HG02884 (cell line): ENCODE results near the gene ULBP1.
"Not testable (repeated sequence)": the region's sequence is repeated elsewhere in the genome, so short reads cannot be mapped to it uniquely, and the experiment has no call there.

Experiments
- ATAC-seq: cut with Tn5 transposase; IDR thresholded peaks from one replicate; pipeline ENCODE4 v1.9.1; 2021; ENCODE audit warnings: mild to moderate bottlenecking, moderate library complexity; ENCODE audit not compliant: unreplicated experiment

The ULBP1 gene, protein sequence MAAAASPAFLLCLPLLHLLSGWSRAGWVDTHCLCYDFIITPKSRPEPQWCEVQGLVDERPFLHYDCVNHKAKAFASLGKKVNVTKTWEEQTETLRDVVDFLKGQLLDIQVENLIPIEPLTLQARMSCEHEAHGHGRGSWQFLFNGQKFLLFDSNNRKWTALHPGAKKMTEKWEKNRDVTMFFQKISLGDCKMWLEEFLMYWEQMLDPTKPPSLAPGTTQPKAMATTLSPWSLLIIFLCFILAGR

DNA sequence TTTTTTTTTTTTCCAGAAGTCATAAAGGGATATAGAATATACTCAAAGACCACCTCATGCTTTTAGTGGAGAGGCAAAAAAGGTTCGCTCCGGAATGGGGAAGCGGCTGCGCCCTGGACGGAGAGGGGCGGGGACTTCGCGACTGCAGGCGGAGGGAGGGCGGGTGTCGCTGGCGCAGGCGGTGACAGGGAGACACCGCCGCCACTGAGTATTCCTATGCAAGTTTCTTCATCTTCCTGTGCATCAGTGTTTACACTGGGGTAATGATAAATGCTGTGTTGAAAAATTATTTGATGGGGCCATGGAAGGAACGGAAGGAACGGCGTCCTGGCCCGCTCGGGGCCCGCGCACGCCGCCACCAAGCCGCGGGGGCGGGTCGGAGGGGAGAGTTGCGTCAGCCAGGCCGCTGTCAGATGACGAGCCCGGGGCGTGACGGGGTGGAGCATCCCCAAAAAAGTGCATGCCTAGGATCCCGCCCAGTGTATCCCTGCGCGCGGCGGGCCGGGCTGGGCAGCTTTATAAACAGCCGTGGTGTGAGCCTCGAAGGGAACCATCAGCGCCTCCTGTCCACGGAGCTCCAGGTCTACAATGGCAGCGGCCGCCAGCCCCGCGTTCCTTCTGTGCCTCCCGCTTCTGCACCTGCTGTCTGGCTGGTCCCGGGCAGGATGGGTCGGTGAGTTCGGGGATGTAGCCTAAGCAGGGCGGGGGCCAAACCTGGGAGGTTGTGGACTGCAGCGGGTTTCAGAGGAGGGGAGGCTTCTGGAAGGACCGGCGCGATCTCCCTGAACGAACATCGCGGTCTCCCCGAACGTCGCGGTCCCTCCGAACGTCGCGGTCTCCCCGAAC is at the start of gene ULBP1:
ULBP1 (plus strand) TSS at position 482 of the 846 bp plus-strand sequence; CDS start at position 589, 107 bp downstream.
- peak; percentile 63 for ATAC-seq

DNA sequence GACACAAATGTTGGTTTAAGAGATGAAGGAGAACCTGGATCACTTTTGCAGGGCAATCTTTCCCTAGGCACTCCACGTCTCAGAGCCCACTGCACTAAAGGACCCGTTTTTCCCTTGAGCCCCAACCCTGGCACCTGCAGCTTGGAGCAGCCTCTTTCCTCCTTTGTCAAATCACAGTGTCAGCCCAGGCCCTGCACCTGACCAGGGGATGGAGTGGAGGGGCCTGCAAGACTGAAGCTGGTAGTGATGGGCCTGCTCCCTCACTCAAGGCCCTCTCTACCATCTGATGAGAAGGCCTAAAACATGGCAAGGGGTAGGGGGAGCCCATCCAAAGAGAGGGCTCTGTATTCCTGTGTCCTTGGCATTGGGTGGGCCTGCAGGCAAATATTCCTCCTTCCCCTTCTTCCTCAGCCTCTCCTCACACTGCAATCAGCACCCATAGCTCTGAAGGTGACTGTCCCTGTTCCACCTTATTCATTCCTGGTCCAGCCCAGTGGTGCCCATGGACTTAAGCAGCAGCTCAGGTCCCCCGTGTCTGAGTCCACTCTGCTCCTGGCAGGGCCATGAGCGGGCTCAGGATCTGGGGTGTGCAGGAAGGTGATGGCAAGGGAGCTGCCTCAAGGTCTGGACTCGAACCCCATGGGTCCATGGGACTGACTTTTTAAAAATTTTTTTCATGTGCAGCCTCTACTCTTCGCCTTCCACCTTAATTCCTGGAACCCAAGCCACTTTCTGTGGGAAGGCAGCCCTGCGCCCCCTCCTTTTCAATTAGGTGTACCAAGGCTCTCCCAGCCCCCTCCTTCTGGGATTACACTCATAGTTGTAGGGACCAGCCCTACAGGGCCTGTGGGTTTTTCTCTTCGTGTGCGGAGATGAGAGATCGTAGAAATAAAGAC is 47.5 kb upstream of the ULBP1 start:
- no peak for ATAC-seq

DNA sequence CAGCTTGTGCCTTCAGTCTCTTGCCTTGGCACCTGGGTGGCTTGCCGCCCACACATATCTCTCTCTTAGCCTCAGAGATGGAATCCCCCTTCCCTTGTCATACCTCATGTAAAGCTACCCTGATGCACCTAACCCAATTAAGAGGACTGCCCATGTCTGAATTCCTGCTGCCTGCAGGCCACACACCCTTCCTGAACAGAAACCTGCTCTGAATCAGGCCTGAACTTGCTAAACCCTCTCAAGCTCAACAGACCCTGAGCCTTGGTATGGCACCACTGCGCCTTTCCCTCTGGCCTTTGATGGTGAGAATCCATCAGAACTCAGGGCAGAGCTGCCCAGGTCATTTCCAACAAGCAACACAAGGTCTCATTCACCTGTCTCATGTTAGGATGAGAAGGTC is 46.1 kb upstream of the ULBP1 start:
- ATAC-seq = no peak

DNA sequence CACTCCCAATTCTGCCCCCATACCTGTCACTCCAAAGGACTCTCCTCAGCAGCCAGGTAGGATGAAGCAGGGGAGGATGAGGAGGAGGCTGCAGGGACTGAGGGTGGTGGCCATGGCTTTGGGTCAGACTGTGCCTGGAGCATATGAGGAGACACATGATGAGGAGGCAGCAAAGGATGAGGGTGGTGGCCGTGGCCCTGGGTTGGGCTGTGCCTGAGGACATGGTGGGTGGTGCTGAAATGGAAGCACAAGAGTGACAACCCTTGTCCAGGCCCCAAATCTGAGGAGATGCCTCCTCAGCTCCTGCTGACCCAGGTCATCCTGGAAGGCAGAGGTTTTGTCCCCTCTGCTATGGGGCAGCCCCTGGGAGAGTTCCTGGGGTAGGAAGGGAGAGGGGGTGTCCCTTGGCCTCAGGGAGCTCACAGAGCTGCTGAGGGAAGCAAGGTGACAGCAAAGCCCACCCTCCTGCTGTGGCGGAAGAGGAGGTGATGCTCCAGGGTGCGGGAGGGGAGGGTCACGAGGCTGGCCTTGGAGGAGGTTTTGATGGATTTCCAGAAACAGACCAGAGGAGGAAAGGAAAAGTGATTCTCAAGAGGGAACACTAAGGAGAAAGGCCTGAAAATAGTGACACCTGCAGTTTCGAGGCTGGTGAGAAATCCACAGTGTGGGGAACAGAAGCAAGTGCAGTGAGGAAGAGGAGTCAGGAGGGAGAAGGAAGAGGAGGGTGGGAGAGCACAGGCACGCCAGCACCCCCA is 45.4 kb upstream of the ULBP1 start:
- ATAC-seq = no peak

DNA sequence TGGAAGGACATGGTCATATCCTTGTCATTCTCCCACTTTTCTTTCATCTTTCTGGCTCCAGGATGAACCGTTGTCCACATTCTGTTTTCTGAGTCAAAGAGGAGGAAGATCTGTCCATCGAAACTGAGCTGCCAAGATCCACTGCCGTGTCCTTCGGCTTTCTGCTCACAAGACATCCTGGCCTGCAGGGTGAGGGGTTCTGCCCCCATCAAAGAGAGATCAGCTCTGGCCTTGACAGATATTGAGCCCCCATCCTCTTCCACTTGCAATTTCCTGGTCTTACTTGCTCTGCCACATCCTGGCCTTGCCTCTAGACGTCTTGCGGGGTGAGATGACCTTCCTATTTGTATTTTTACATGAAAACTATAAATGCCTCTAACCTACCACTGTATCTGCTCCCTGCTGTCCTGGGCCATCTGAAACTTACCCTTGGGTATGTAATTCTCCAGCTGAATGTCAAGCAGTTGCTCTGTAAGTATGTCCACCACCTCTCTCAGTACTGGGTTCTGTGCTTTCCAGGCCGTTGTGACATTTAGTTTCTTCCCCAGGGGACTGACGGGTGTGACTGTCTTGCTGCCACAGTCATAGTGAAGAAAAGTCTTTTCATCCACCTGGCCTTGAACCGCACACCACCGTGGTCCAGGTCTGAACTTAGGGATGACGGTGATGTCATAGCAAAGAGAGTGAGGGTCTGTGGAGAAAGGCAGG is 44.5 kb upstream of the ULBP1 start:
- ATAC-seq = not testable (repeated sequence)

DNA sequence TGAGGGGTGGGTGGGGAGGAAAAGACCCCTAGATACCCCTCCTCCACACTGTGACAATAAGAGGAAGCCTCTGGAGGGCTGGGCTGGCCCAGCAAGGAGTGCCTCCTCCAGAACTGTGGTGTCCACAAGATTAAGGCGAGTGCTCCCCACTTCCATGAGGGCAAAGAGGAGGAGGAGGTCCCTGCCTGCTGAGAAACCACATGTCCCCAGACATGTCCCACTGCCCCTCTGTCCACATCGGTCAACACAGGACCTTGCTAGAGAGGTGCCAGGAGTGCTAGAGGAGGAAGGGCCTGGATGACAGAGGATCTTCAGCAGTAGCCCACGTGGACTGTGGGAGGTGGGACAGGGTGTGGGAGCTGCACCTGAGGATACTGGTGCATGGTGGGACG is 43.9 kb upstream of the ULBP1 start:
- no peak for ATAC-seq

DNA sequence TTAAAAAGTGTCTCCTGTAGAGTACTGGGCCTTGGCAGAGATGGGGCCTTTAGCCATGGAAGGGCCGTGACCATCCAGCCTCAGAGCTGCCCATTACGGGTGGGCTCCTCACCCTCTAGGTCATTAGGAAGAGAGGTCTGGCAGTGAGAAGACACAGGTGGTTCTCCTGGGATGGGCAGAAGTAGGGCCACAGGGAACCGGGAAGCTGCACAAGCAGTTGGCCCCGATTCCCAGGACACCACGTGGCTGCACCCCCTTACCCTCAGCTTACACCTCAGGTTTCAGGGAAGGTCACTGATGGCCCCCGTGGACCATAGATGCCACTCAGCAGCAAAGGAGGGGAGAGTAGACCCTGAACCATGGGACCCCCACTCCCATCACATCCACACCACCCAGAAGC is 42.4 kb upstream of the ULBP1 start:
- no peak for ATAC-seq

DNA sequence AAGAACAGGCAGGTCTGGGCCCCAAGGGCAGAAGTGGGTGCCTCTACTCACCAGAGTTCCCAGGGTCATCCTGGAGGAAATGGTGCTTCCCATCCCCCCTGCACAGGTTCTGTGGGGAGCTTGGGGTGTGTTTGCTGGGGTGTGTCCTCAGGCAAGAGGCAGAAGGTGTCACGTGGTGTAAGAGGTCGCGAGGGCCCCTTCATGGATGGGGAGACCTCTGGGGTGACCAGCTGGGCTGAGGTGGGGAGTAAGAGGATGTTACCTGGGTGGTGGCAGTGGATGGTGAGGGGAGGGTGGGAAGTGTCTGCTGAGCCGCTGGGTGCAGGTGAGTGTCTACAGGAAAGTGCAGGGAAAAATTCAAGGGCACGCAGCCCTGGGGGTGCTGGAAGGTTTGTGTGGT is 41.7 kb upstream of the ULBP1 start:
- not testable (repeated sequence) for ATAC-seq

DNA sequence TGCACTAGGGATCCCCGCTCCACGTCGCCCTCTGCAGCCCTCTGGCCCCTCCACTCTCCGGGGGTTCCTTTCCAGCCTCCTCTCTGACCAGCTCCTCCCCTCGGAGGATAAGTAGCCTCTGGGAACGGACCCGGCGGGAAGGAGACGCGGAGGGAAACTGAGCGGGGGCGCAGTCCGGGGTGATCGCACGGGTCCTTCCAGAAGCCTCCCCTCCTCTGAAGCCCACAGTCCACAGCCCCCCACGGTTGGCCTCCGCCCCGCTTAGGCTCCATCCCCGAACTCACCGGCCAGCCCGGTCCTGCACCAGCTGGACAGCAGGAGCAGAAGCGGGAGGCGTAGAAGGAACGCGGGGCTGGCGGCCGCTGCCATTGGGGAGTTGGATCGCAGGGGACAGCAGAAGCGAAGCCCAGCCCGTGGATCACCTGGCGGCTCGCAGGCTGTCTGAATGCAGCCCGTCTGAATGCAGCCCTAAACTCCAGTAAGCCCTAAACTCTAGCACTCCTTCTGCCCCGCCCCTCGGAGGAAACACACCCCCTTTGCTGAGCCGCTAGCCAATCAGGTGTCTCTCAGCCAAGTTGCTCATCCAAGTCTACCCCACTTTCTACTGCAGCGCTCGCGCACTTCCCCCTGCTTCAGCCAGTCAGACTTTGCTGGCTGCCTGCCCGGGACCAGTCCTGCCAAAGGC is 41.0 kb upstream of the ULBP1 start, which contains the start of gene RAET1G:
RAET1G (minus strand) TSS at position 480 of the 685 bp plus-strand sequence; CDS start at position 369, 111 bp downstream.
- peak; percentile 68 for ATAC-seq

DNA sequence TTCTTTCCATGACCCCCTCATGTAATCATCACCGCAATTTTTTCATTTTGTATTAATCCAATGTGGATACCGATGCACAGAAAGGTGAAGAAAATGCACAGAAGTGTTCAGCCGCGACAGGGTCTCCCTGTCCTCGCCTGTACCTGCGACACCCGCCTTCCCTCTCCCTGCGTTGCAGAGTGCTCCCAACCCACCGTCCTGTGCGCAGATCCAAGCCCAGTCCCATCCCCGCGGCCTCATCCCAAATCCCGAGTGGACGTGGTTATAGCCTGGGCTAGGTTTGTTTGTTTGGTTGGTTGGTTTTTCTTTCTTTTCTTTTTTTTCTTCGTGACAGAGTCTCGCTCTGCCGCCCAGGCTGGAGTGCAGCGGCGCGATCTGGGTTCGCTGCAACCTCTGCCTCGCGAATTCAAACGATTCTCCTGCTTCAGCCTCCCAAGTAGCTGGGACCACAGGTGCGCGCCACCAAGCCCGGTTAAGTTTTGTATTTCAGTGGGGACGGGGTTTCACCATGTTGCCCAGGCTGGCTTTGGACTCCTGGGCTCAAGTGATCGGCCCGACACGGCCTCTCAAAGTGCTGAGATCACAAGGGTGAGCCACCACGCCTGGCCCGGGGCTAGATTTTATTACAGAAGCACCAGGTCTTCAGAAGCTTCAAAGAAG is 40.3 kb upstream of the ULBP1 start:
- no peak for ATAC-seq

DNA sequence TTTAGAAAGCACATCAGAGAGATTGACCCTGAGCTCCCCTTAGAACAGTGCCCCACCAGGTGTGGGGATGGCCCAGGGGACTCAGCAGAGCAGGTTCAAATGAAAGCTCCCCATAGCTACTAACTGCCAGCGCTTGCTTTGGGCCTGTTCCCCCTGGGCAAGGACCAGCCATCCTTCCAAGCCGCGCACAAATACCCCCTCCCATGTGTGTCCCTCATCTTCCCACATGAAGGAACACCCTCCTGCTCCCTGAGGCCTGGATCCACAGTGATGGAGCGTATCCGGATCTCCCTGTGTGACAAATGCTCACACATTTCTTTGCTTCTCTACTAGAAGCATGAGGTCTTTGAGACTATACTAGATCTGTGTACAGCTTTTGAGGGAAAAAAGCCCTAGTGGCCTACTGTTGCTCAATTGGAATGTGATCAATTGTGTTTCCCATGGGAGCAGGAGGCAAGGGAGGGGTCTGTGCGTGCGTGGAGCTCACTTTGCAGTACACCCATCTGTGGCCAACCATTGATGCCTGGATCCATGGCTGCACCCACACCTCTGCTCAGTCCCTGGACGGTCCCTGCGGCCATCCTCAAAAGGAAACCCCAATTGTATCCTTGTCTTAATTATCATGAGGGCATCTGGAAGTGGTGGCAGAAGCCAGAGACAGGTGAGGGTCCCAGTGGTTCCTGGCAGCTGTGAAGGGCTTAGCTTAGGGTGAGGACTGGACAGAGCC is 39.4 kb upstream of the ULBP1 start:
- ATAC-seq = no peak

DNA sequence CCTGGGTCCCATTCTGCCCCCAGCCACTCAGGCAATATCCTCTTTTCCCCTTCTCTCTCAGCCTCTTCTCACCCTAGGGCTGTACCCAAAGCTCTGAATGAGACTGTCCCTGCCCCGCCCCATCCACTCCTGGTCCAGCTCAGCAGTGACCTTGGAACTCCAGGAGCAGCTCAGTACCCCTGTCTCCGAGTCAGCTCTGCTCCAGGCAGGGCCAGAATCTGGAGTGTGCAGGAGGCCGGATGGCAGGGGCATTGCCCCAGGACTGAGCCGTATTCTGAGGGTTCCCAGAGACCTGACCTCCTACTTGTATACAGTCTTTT is 38.9 kb upstream of the ULBP1 start:
- no peak for ATAC-seq

DNA sequence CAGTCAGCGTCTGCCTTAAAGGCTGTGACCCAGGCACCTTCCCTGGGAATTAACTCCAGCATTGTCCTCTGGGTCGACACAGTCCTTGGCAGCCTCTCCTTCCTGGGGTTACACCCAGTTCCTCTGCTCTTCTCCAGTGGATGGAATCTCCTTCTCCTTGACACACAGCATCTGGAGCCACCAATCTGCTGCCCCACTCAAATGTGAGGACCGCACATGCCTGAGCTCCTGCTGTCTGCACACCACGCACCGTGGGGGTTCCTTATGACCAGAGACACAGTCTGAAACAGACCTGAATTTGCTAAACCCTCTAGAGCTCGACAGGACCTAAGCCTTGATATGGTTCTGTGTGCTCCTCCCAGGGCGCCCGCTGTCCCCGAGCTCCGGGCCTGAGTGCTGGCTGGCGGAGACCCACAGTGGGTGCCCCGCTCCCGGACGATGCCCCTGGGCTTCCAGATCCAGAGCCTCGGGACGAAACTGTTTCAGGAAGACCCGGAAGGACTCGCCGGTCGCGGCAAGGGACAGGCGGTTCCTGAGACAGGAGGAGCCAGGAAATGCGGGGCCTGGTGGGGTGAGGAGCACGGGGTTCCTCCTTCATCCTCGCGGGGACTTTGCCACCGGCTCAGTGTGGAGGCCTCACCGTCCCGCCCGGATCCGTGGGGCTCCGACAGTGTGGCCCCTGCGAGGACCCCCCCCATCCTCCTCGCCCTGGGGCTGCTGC is 38.3 kb upstream of the ULBP1 start:
- ATAC-seq = no peak

DNA sequence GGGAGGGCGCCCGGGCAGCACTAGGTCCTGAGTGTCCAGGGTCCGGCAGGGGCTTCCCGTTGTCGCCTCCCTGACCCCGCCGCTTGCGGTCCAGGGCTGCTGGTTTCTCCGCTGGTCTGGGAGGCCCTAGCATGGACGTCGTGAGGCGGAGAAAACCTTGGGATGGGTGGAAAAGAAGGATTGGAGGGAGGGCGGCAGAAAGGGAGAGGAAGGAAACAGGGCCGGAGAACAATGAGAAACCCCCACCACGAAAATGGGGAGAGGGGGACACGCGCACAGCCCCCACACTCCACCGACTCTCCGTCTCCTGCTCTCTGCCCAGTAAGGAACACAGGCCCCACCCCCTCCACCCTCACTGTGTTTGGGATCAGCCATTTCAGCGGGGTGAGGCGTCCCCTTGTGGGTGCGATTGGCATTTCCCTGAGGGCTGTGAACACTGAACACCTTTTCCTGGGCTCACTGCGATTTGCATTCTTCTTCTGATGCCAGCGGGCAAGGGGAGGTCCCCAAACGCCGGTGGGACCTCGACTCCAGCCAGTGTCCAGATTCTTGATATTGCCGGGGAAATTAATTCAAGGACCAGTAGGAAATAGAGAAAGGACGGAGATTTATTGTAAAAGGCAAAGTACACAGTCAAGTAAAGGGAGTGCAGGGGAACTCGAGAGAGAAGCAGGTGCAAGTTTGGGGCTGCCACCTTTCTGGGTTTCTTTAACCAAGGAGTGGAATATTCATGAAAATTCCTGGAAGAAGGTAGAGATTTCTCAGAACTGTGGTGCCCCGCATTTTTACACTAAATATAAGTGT is 37.6 kb upstream of the ULBP1 start:
- no peak for ATAC-seq

DNA sequence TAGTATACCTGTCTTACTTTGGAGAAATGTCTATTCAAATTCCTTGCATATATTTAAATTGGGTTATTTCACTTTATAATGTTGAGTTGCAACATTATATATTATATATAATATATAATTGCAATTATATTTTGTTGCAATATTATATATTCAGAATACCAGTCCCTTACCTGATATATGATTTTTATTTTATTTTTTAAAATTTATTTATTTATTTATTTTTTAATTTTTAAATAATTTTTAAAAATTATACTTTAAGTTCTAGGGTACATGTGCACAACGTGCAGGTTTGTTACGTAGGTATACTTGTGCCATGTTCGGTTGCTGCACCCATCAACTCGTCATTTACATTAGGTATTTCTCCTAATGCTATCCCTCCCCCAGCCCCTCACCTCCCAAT is 36.7 kb upstream of the ULBP1 start:
- not testable (repeated sequence) for ATAC-seq

DNA sequence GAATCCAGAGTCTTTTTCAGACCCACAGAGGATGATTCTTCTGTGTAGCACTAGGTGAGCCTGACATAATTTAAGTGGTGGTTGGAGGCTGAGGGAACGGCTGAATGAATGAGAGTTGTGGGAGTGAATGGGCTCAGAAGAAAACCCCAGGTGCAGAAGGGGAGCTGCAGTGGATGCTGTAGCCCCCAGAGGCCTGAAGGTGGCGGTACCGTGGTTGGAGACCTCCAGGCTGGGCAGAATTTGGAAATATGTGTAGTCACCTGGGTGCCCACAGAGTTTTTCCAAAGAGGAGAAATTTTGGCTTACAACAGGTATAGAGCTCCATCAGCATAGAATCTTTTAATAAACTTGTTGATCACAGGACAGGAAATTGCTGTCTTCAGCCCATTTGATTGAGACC is 34.3 kb upstream of the ULBP1 start:
- no peak for ATAC-seq

DNA sequence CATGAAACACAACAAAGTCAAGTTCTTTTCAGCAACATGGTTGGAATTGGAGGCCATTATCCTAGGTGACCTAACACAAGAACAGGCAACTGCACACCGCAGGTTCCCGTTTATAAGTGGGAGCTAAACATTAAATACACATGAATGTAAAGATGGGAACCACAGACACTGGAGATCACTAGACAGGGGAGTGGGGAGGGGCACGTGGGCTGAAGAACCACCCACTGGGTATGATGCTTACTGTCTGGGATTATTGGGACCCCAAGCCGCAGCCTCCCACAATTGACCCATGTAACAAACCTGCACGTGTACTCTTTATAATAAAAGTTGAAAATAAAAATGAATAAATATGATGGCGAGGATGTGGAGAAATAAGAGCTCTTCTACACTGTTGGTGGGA is 32.2 kb upstream of the ULBP1 start:
- no peak for ATAC-seq
